ENCODE data around the gene TUBB2B.
"Not testable (repeated sequence)": the region's sequence is repeated elsewhere in the genome, so short reads cannot be mapped to it uniquely, and the experiment has no call there.

TUBB2B gene

DNA sequence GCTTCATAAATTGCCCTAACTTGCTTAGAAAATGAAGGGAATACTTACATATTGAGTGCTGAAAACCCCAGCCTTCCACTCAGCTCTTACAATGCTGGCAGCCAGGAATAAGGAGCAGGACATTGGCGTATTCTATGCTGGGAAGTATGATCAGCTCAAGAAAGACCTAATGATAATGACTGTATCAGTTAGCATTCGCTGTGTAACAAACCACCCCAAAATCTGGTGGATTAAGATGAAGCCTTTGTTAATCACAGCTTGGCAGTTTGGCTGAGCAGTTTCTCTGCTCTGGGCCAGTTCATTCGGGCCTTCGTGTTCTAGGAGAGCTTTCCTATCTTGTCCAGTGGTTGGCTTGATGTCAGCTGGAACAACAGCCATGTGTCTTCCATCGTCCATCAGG is 36.7 kb downstream of the TUBB2B start:
- DNase-seq (ENCODE audit: low read depth in 2 of 3, low spot score in 2 of 3), result no peak

GRCh38 chr6:3190056-3190455 is 37.4 kb downstream of the TUBB2B start:
- DNase-seq (ENCODE audit: low read depth in 2 of 3, low spot score in 2 of 3), result no peak

GRCh38 chr6:3189192-3189591 is 38.3 kb downstream of the TUBB2B start:
- DNase-seq (ENCODE audit: low read depth in 2 of 3, low spot score in 2 of 3), result not testable (repeated sequence)

DNA sequence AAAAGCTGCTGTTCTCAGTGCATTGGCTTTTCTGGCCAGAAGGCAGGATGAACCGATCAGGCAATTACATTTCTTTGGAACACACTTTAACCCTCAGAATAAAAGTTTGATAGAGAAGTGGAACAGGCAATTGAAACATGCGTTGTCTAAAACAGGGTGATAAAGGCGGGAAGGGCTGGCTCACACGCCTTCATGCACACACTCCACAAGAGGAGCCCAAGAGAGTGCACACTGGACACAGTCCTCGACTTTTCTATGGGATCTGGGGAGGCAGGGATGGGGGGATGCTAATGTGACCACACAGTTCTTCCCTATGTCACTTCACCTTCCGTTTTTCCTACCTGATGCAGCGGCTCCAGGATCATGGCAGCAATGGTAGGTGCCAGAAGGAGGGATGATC is 39.2 kb downstream of the TUBB2B start:
- DNase-seq (ENCODE audit: low read depth in 2 of 3, low spot score in 2 of 3), result no peak

- no peak for DNase-seq (ENCODE audit: low read depth in 2 of 3, low spot score in 2 of 3)
Measured at GRCh38 chr6:3186974-3187382, 40.5 kb downstream of the TUBB2B start.

DNA sequence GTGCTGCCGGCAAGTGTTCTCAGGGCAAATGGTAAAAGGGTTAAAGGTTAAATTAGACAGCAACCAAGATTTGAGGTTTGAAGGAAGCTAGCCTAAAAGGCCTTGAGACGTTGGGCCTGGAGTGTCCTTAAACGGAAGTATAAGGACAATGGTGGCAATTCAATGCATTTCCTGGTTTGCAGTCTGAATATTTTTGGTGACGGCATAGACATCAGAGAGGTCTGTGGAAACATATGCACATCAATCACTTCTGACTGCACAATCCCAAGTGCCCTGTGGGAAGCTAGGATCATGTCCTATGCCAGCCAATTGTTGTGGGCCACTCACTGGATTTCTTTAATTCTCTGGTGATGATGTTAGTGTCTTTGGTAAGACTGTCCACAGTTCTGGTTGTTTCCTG is 44.4 kb downstream of the TUBB2B start:
- no peak for DNase-seq (ENCODE audit: low read depth in 2 of 3, low spot score in 2 of 3)

GRCh38 chr6:3181105-3181504 is 46.3 kb downstream of the TUBB2B start:
- DNase-seq (ENCODE audit: low read depth in 2 of 3, low spot score in 2 of 3), result no peak

- not testable (repeated sequence) for DNase-seq (ENCODE audit: low read depth in 2 of 3, low spot score in 2 of 3)
Measured at GRCh38 chr6:3179945-3180344, 47.5 kb downstream of the TUBB2B start.

- DNase-seq (ENCODE audit: low read depth in 2 of 3, low spot score in 2 of 3), result not testable (repeated sequence)
Measured at GRCh38 chr6:3178666-3179065, 48.8 kb downstream of the TUBB2B start.

DNA sequence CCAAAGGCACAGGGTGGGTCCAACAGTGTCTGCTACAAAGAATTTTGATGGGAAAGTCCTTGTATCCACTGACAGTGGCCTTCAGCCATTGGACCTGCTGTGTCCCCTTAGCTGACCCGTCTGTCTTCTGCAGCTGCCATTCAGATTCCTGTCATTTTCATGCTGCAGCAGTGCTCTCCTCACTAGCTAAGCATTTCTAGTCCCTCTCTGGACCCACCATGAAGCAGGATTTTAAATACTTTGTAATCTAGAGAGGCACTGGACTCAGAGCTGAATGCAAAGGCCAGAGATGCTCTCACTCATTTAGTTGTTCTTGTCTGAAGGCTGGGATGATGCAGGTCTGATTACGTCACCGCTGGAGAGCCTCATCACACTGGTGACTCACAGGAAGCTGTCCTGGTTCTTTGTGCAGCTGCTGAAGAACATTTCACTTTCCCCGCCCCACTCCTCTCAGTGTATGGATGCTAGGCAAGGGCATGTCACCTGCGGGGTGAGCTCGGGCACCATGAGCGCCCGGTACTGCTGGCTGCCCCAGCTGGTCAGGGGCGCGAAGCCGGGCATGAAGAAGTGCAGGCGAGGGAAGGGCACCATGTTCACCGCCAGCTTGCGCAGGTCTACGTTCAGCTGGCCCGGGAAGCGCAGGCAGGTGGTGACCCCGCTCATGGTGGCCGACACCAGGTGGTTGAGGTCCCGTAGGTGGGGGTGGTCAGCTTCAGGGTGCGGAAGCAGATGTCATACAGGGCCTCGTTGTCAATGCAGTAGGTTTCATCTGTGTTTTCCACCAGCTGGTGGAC is 50.7 kb downstream of the TUBB2B start:
- DNase-seq (ENCODE audit: low read depth in 2 of 3, low spot score in 2 of 3), result no peak

- no peak for DNase-seq (ENCODE audit: low read depth in 2 of 3, low spot score in 2 of 3)
Measured at GRCh38 chr6:3175715-3176402, 51.6 kb downstream of the TUBB2B start.

Measured in activated CD8-positive, alpha-beta memory T cell treated with anti-CD3 and anti-CD28 coated beads for 48 hours (primary cell).